Stimulated activated effector memory CD8-positive, alpha-beta T cell treated with anti-CD3 and anti-CD28 coated beads, Interleukin-12 subunit alpha, Interleukin-12 subunit beta, amount 100 ng/mL, for 72 hours (primary cell): Measurements from ENCODE around the gene GRAMD2B.
A peak's percentile ranks its signal among the peaks of the same experiment; 100 is the strongest.
"Not testable (repeated sequence)": the region's sequence is repeated elsewhere in the genome, so short reads cannot be mapped to it uniquely, and the experiment has no call there.

Experiments used
- ATAC-seq: fragments of 150-1000 bp; cut with Tn5 transposase; 2 replicates; pipeline ENCODE4 v1.10.0; 2021
- DNase-seq, 2 donors: peaks; one replicate each; pipeline ENCODE4 v3.0.0; 2021 to 2022; ENCODE audit warnings: low spot score in 2 of 2
- H3K27ac Mint-ChIP-seq: one replicate; pipeline ENCODE4 v1.8.0; 2022; ENCODE audit warnings: mild to moderate bottlenecking, mixed read lengths
- H3K36me3 Mint-ChIP-seq: one replicate; pipeline ENCODE4 v1.8.0; 2022; ENCODE audit warnings: mild to moderate bottlenecking, mixed read lengths
- H3K4me1 Mint-ChIP-seq: one replicate; pipeline ENCODE4 v1.8.0; 2022; ENCODE audit warnings: mixed read lengths
- H3K4me3 Mint-ChIP-seq: one replicate; pipeline ENCODE4 v1.8.0; 2022; ENCODE audit warnings: mild to moderate bottlenecking, mixed read lengths
- H3K9me3 Mint-ChIP-seq: one replicate; pipeline ENCODE4 v1.8.0; 2022; ENCODE audit warnings: mixed read lengths

The GRAMD2B gene

GRCh38 chr5:126396721-126397120, 26.5 kb upstream of the GRAMD2B start:
- peaks cover 25% of the 10 kb centered on the region for H3K9me3 Mint-ChIP-seq
- not testable (repeated sequence) for H3K36me3 Mint-ChIP-seq, ATAC-seq, H3K4me1 Mint-ChIP-seq, H3K27ac Mint-ChIP-seq, DNase-seq, H3K4me3 Mint-ChIP-seq

DNA sequence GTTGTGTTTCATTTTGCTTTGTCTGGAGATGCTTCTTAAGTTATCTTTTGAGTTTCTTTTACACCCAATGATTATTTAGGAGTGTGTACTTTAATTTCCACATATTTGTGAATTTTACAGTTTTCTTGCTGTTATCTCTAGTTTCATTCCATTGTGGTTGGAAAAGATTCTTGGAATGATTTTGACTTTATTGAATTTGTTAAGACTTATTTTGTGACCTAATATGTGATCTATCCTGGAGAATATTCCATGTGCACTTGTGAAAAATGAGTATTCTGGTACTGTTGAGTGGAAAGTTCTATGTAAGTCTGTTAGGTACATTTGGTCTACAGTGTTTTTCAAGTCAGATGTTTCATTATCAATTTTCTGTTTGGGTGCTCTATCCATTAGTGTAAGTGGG, 24.4 kb upstream of the GRAMD2B start:
- Mint-ChIP-seq H3K9me3 (peaks cover 25% of the 10 kb centered on the region), H3K4me1 (no peaks in the 10 kb centered on the region), H3K4me3 (no peak overlapping the region), H3K36me3 (no peaks in the 10 kb centered on the region), H3K27ac (no peak overlapping the region)
- ATAC-seq (no peak), DNase-seq (no peak)

- ATAC-seq: no peak
- H3K4me3 Mint-ChIP-seq: no peak overlapping the region
- H3K36me3 Mint-ChIP-seq: no peaks in the 10 kb centered on the region
- H3K27ac Mint-ChIP-seq: no peak overlapping the region
- H3K4me1 Mint-ChIP-seq: no peaks in the 10 kb centered on the region
- H3K9me3 Mint-ChIP-seq: peaks cover 25% of the 10 kb centered on the region
- DNase-seq: no peak
Measured at GRCh38 chr5:126400621-126401251, 22.5 kb upstream of the GRAMD2B start.

DNA sequence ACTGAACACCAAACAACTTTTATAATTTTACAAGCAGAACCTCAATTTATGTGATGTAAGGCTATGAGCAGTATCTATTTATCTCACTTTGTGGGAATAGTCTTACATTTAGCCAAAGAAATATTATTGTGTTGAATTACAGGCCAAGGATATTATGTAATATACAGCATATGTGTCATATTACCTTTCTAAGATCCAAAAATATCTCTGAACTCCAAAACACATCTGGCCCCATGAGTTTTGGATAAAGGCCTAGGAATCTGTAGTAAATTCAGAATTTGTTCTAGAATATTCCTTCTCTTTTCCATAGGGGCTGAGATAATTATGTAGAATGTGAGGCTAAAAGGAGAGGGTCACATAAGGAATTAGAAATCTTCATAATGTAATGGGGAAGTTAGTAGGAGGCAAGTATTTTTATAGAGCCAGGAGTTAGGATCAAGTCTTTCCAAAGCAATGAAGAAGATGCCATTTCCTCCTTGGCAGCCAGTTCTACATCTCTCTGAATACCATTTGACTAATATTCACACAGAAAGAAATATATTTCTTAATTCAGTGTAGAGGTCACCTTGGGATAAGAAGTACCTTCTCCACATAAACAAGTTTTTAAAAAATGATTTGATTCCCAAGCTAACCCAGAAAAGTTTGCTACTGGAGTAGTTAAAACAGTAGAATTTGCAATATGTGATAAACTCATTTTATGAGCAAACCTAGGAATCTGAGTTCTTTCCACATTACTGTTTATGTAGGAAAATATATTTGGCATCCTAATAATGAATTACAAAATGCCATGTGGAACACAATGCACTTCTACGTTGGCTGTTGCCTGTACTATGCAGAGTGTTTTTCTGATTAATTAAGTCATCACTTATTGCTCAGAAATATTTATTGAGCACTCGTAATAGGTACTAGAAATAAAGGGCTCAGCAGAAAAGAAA, 20.3 kb upstream of the GRAMD2B start:
- ATAC-seq (no peak), DNase-seq (no peak)
- no peak overlapping the region for H3K4me3 Mint-ChIP-seq
- H3K4me1 Mint-ChIP-seq: no peaks in the 10 kb centered on the region
- H3K9me3 Mint-ChIP-seq: peaks cover 25% of the 10 kb centered on the region
- no peak overlapping the region for H3K27ac Mint-ChIP-seq
- H3K36me3 Mint-ChIP-seq: no peaks in the 10 kb centered on the region

DNA sequence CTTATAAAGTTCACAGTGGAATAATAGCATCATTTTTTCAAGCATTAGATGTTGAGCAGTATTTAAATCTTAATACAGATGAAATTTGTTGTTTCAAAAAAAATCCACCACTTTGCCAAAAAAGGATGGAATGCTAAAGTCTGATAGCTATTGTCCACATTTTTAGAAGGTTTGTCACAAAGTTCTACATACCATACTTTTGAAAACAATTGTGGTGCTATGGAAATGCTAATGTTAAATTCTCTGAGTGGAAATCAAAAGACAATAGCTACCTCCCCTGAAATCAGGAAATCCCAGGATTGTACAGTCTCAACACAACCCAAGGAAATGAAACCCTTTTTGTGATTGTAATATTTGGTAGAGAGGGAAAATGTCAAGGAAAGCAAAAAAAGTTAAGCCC, 19.3 kb upstream of the GRAMD2B start:
- H3K4me1 Mint-ChIP-seq: no peaks in the 10 kb centered on the region
- H3K9me3 Mint-ChIP-seq: peaks cover 25% of the 10 kb centered on the region
- ATAC-seq (no peak), DNase-seq (no peak)
- no peak overlapping the region for H3K4me3 Mint-ChIP-seq
- no peak overlapping the region for H3K27ac Mint-ChIP-seq
- no peaks in the 10 kb centered on the region for H3K36me3 Mint-ChIP-seq

GRCh38 chr5:126410623-126411022, 12.6 kb upstream of the GRAMD2B start:
- DNase-seq (no peak), ATAC-seq (no peak)
- Mint-ChIP-seq H3K4me1 (no peaks in the 10 kb centered on the region), H3K9me3 (peaks cover 4% of the 10 kb centered on the region), H3K4me3 (no peak overlapping the region), H3K36me3 (no peaks in the 10 kb centered on the region), H3K27ac (no peak overlapping the region)

DNA sequence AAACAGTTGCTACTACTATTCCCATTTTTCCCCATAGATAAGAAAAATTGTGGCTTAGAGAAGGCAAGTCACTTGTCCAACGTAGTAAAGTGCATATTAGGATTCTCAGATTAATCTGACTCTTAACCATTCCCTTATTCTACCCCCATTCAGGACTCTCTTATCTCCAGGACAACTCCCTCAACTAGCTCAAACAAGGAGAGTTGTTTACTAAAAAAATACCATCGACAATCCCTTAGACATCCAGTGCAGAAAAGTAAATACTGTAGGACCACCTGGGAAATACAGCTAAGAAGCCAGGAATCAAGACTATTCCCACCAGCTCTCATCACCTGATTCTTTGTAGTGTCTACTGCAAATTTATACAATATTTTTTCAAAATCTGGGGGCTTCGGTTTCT, 9.4 kb upstream of the GRAMD2B start:
- Mint-ChIP-seq H3K4me1 (peaks cover under 1% of the 10 kb centered on the region), H3K36me3 (no peaks in the 10 kb centered on the region), H3K9me3 (peaks cover 4% of the 10 kb centered on the region), H3K27ac (no peak overlapping the region), H3K4me3 (no peak overlapping the region)
- no peak for ATAC-seq
- DNase-seq: no peak

DNA sequence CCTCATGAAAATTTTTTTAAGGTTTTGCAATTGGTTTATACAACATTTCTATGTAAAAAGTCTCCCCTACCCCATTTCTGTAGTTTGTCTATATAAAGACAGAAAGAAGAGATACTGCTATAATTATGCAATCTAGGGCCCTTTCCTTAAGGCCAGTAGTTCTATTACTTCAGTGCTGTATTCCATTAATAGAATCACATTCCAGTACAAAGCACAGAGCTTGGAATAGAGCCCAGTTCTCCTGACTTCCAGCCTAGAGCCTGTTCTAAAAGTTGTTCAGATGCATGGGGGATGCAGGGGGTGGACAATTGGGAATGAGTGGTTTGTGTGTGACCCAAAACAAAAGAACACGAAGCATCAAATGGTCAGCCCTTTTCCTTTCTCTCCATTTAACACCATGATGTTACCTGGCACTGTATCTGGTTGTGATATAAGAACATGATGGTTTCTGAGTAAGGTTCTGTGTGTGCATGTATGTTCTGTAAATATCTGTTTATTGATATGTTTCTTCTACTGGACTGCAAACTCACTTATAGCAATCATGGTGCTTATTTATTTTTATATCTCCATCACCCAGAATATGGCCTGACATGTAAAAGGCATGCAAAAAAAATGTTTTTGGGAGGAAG, 8.2 kb upstream of the GRAMD2B start:
- Mint-ChIP-seq H3K4me3 (no peak overlapping the region), H3K9me3 (peaks cover 4% of the 10 kb centered on the region), H3K27ac (no peak overlapping the region), H3K4me1 (peaks cover 7% of the 10 kb centered on the region), H3K36me3 (no peaks in the 10 kb centered on the region)
- DNase-seq (no peak), ATAC-seq (no peak)

DNA sequence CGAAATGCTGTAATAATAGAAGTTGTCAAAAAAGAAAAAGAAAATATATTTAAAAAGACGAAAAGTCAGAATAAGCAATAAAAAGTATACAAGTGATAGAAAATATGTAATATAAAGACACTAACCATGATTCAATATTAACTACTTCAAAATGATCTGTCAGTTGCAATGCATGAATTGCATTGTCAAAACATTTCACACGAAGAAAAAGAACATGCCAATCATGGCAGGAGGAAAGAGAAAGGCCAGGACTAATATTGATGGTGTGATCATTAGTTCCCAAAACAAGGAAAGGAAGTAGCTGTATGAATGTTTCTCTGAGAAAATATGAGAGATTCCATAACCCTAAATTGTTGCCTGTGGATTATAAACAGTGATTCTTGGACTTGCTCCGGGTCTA, 7.4 kb upstream of the GRAMD2B start:
- no peak overlapping the region for H3K27ac Mint-ChIP-seq
- no peak overlapping the region for H3K4me3 Mint-ChIP-seq
- H3K4me1 Mint-ChIP-seq: peaks cover 7% of the 10 kb centered on the region
- no peaks in the 10 kb centered on the region for H3K36me3 Mint-ChIP-seq
- peaks cover 4% of the 10 kb centered on the region for H3K9me3 Mint-ChIP-seq
- no peak for DNase-seq
- no peak for ATAC-seq

GRCh38 chr5:126416266-126416925, 6.8 kb upstream of the GRAMD2B start:
- H3K4me1 Mint-ChIP-seq: peaks cover 7% of the 10 kb centered on the region
- no peak for DNase-seq
- no peak overlapping the region for H3K27ac Mint-ChIP-seq
- H3K4me3 Mint-ChIP-seq: no peak overlapping the region
- H3K36me3 Mint-ChIP-seq: no peaks in the 10 kb centered on the region
- no peak for ATAC-seq
- H3K9me3 Mint-ChIP-seq: peaks cover 3% of the 10 kb centered on the region

DNA sequence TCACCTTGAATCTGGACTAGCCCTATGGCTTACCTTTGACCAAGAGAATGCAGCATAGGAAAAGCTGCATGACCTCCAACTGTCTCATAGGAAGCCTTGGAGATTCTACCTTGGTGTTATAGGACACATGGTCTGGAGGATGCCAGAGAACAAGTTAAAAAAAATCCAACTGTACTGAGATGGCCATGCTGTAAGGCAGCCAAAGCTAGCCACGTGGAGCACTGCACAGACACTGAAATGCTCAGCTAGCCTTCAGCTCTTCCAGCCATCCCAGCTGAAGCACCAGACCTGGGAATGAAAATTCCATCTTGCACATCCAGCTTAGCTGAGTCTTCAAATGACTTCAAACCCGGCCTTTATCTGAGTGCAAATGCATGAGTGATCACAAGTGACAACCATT, 6.0 kb upstream of the GRAMD2B start:
- Mint-ChIP-seq H3K9me3 (no peaks in the 10 kb centered on the region), H3K4me1 (peaks cover 7% of the 10 kb centered on the region), H3K27ac (no peak overlapping the region), H3K36me3 (no peaks in the 10 kb centered on the region), H3K4me3 (no peak overlapping the region)
- no peak for DNase-seq
- ATAC-seq: no peak

DNA sequence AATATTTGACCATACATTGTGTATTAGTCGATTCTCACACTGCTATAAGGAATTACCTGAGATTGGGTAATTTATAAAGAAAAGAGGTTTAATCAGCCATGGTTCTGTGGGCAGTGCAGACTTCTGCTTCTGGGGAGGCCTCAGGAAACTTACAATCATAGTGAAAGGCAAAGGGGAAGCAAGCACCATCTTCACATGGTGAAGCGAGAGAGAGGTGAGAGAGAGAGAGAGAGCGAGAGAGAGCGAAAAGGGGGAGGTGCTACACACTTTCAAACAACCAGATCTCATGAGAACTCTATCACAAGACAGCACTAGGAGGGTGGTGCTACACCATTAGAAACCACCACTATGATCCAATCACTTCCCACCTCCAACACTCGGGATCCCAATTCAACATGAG, 4.1 kb upstream of the GRAMD2B start:
- no peaks in the 10 kb centered on the region for H3K9me3 Mint-ChIP-seq
- H3K4me1 Mint-ChIP-seq: peaks cover 19% of the 10 kb centered on the region
- H3K27ac Mint-ChIP-seq: peak overlapping the region; percentile 17
- H3K36me3 Mint-ChIP-seq: no peaks in the 10 kb centered on the region
- H3K4me3 Mint-ChIP-seq: no peak overlapping the region
- ATAC-seq (no peak), DNase-seq (no peak)

GRCh38 chr5:126428421-126428820, 5.2 kb downstream of the GRAMD2B start:
- peaks cover 34% of the 10 kb centered on the region for H3K4me1 Mint-ChIP-seq
- H3K9me3 Mint-ChIP-seq: no peaks in the 10 kb centered on the region
- DNase-seq: no peak
- no peak for ATAC-seq
- H3K36me3 Mint-ChIP-seq: peaks cover 18% of the 10 kb centered on the region
- H3K4me3 Mint-ChIP-seq: no peak overlapping the region
- H3K27ac Mint-ChIP-seq: no peak overlapping the region

- no peaks in the 10 kb centered on the region for H3K9me3 Mint-ChIP-seq
- H3K4me1 Mint-ChIP-seq: peaks cover 13% of the 10 kb centered on the region
- DNase-seq (no peak), ATAC-seq (no peak)
- peaks cover 18% of the 10 kb centered on the region for H3K36me3 Mint-ChIP-seq
- H3K4me3 Mint-ChIP-seq: no peak overlapping the region
- no peak overlapping the region for H3K27ac Mint-ChIP-seq
Measured at GRCh38 chr5:126430631-126431030, 7.4 kb downstream of the GRAMD2B start.

- no peak overlapping the region for H3K27ac Mint-ChIP-seq
- peaks cover 22% of the 10 kb centered on the region for H3K4me1 Mint-ChIP-seq
- DNase-seq (no peak), ATAC-seq (no peak)
- H3K9me3 Mint-ChIP-seq: no peaks in the 10 kb centered on the region
- H3K4me3 Mint-ChIP-seq: no peak overlapping the region
- peaks cover 12% of the 10 kb centered on the region for H3K36me3 Mint-ChIP-seq
Measured at GRCh38 chr5:126433701-126434100, 10.5 kb downstream of the GRAMD2B start.
